Measurements from ENCODE around the gene TXNRD3.

- TF ChIP-seq POLR2AphosphoS5 (IDR thresholded peaks at IDR 0.05; ENCODE audit: borderline replicate concordance, low read depth, low read length): no peak
- no peak for TF ChIP-seq EZH2 (IDR thresholded peaks at IDR 0.05)
These were observed 963 bp upstream of the TXNRD3 start for GRCh38 chr3:126655887-126656286.

Data from SK-N-MC (cell line).